GM19395 (cell line): ENCODE results near the gene SLC19A3.

ENCODE experiments used
- ATAC-seq: cut with Tn5 transposase; IDR thresholded peaks from one replicate; pipeline ENCODE4 v1.9.1; 2021; ENCODE audit warnings: mild to moderate bottlenecking, moderate library complexity; ENCODE audit not compliant: unreplicated experiment

The SLC19A3 gene

DNA sequence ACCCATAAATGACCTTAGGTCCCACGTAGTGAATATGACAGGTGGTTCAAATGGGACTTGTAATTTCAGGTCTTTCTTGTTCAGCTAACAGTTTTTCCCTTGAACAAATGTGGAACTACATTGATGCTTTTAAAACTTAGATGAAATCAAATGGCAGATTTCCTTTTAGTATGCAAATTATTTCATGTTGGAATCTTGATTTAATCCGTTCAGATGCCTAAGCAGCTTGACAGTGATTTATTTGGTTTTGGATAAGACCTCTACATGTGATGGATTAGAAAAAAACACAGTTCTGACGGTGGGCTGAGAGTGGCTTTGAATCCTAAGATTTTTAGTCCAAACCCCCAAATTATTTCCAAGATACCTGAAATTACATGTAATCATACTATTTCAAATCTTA is 83.6 kb downstream of the SLC19A3 start:
- ATAC-seq, result no peak
